GM12878 (cell line): ENCODE results near the gene MMP12. TPM values are rescaled to one million over a fixed set of nuclear protein-coding genes. Genes with fewer than 3 reads are reported as not detected.

ENCODE experiments used
- BMI1 ChIP-seq: fragments of 450-650 bp; IDR thresholded peaks from 2 replicates; pipeline ENCODE4 v1.6.1; 2016; ENCODE audit warnings: mild to moderate bottlenecking, moderate library complexity, borderline replicate concordance
- BRCA1 ChIP-seq: IDR thresholded peaks from 2 replicates; pipeline ENCODE4 v1.6.1; 2011; ENCODE audit warnings: low read depth, low read length, improper control_type of control experiment
- EGR1 ChIP-seq, 2 experiments: IDR thresholded peaks; 1 replicate in 1 of 2; 2 replicates in 1 of 2; pipeline ENCODE4 v1.6.1; 2011 to 2012; ENCODE audit warnings: low read depth in 2 of 2, low read length in 2 of 2, borderline replicate concordance in 1 of 2, mild to moderate bottlenecking in 1 of 2, moderate library complexity in 1 of 2
- ETV6 ChIP-seq, 2 experiments: fragments of 450-650 bp in 1 of 2; IDR thresholded peaks in 1 of 2; conservative IDR thresholded peaks in 1 of 2; 2 replicates each; pipeline ENCODE4 v1.6.1; 2014; ENCODE audit warnings: antibody characterized with exemption in 1 of 2, borderline replicate concordance in 1 of 2, low read depth in 1 of 2, mild to moderate bottlenecking in 1 of 2, moderate library complexity in 1 of 2
- EZH2 ChIP-seq: IDR thresholded peaks from 2 replicates; pipeline ENCODE4 v1.6.1; 2012; ENCODE audit warnings: low read depth, mild to moderate bottlenecking, control low read depth, inconsistent platforms, low read length, borderline replicate concordance; ENCODE audit not compliant: control insufficient read depth
- GATAD2B ChIP-seq: fragments of 450-650 bp; conservative IDR thresholded peaks from 2 replicates; pipeline ENCODE4 v1.6.1; 2017; ENCODE audit warnings: low read depth, mild to moderate bottlenecking, moderate library complexity
- MYB ChIP-seq: fragments of 150-350 bp; IDR thresholded peaks from 2 replicates; pipeline ENCODE4 v1.6.1; 2014; ENCODE audit warnings: mild to moderate bottlenecking, low read depth, low read length, borderline replicate concordance
- RBBP5 ChIP-seq: fragments of 200-600 bp; sonication (generic); conservative IDR thresholded peaks from 2 replicates; pipeline ENCODE4 v1.6.1; 2016
- SMAD1 ChIP-seq: fragments of 450-650 bp; IDR thresholded peaks from 2 replicates; pipeline ENCODE4 v1.6.1; 2018; ENCODE audit warnings: mild to moderate bottlenecking, low read depth; ENCODE audit not compliant: partially characterized antibody
- SP1 ChIP-seq: IDR thresholded peaks from one replicate; pipeline ENCODE4 v1.6.1; 2011; ENCODE audit warnings: low read depth, low read length
- SPI1 ChIP-seq: IDR thresholded peaks from 2 replicates; pipeline ENCODE4 v1.6.1; 2011; ENCODE audit warnings: low read depth, mild to moderate bottlenecking, low read length, moderate library complexity, borderline replicate concordance; ENCODE audit not compliant: insufficient read depth
- STAT3 ChIP-seq: IDR thresholded peaks from 2 replicates; pipeline ENCODE4 v1.6.1; 2011; ENCODE audit warnings: low read depth, low read length, improper control_type of control experiment
- TARDBP ChIP-seq: IDR thresholded peaks from 2 replicates; pipeline ENCODE4 v1.6.1; 2016; ENCODE audit warnings: borderline replicate concordance
- YBX1 ChIP-seq: fragments of 450-650 bp; IDR thresholded peaks from 2 replicates; pipeline ENCODE4 v1.6.1; 2016; ENCODE audit warnings: antibody characterized with exemption
- ZNF384 ChIP-seq: IDR thresholded peaks from 2 replicates; pipeline ENCODE4 v1.6.1; 2012; ENCODE audit warnings: low read depth, mild to moderate bottlenecking, low read length, improper control_type of control experiment, borderline replicate concordance
- polyA plus RNA-seq, 11 experiments: library from polyadenylated mRNA; depleted of rRNA in 4 of 11; unstranded in 6 of 11; stranded (reverse) in 5 of 11; fragments of >200 nt; fragmentation: Nextera tagmentation in 4 of 11; fragmentation: Illumina TruSeq in 1 of 11; extraction: Ambion mirVana in 4 of 11; extraction: Trizol in 1 of 11; gene quantifications; 1 replicate in 1 of 11; 2 replicates in 10 of 11; pipeline versions ENCODE4 v1.2.1 to v1.2.3, GENCODE V29; 2011 to 2016; ENCODE audit warnings: inconsistent platforms in 2 of 11, missing spikeins in 2 of 11, low read depth in 1 of 11
- total RNA-seq, 4 experiments: library from RNA; depleted of rRNA in 3 of 4; stranded (reverse); fragments of >200 nt in 3 of 4; fragmentation: Illumina TruSeq in 1 of 4; extraction: Trizol in 1 of 4; gene quantifications; 2 replicates each; pipeline versions ENCODE4 v1.2.1 to v1.2.3, GENCODE V29; 2013 to 2021
- TF ChIP-seq, protein P1 (sequence below): fragments of 450-650 bp; formaldehyde crosslinking; IDR thresholded peaks from 2 replicates; pipeline ENCODE4 v1.4.0; 2020; ENCODE audit warnings: mild to moderate bottlenecking, moderate library complexity
- TF ChIP-seq, protein P2 (sequence below): IDR thresholded peaks from 2 replicates; pipeline ENCODE4 v1.6.1; 2012; ENCODE audit warnings: improper control_type of control experiment, low read depth, low read length; ENCODE audit not compliant: insufficient replicate concordance
- TF ChIP-seq, protein P3 (sequence below): IDR thresholded peaks from 2 replicates; pipeline ENCODE4 v1.6.1; 2012; ENCODE audit warnings: low read depth, low read length, improper control_type of control experiment
- TF ChIP-seq, protein P4 (sequence below): IDR thresholded peaks from 2 replicates; pipeline ENCODE4 v1.6.1; 2011; ENCODE audit warnings: low read depth, mild to moderate bottlenecking, low read length, moderate library complexity, borderline replicate concordance; ENCODE audit errors: extremely low read depth

Gene MMP12
- total and polyA plus RNA-seq, 10 of the 15 experiments (the other 5 are each of a cell fraction or from before 2014, with no cell fraction given): 0.14 TPM; not detected in 9

- TF ChIP-seq BMI1: peak; percentile 56
- no peak for TF ChIP-seq EGR1 (IDR thresholded peaks at IDR 0.05; ENCODE audit: borderline replicate concordance in 1 of 2, low read depth in 2 of 2, low read length in 2 of 2)
- TF ChIP-seq SMAD1: peak; percentile 73
- TF ChIP-seq, protein P1, sequence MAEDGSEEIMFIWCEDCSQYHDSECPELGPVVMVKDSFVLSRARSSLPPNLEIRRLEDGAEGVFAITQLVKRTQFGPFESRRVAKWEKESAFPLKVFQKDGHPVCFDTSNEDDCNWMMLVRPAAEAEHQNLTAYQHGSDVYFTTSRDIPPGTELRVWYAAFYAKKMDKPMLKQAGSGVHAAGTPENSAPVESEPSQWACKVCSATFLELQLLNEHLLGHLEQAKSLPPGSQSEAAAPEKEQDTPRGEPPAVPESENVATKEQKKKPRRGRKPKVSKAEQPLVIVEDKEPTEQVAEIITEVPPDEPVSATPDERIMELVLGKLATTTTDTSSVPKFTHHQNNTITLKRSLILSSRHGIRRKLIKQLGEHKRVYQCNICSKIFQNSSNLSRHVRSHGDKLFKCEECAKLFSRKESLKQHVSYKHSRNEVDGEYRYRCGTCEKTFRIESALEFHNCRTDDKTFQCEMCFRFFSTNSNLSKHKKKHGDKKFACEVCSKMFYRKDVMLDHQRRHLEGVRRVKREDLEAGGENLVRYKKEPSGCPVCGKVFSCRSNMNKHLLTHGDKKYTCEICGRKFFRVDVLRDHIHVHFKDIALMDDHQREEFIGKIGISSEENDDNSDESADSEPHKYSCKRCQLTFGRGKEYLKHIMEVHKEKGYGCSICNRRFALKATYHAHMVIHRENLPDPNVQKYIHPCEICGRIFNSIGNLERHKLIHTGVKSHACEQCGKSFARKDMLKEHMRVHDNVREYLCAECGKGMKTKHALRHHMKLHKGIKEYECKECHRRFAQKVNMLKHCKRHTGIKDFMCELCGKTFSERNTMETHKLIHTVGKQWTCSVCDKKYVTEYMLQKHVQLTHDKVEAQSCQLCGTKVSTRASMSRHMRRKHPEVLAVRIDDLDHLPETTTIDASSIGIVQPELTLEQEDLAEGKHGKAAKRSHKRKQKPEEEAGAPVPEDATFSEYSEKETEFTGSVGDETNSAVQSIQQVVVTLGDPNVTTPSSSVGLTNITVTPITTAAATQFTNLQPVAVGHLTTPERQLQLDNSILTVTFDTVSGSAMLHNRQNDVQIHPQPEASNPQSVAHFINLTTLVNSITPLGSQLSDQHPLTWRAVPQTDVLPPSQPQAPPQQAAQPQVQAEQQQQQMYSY: no peak
- TF ChIP-seq SP1: no peak
- no peak for TF ChIP-seq YBX1
- TF ChIP-seq STAT3: no peak
- 0 out of 2 replicates have a peak, but pooled peaks have one; percentile 34 for TF ChIP-seq MYB
- TF ChIP-seq SPI1: peak; percentile 67; the same call in 1 of the 2 replicates
- peak in 1 of 2 experiments; percentile 21; a peak in 1 of 4 replicates for TF ChIP-seq ETV6 (conservative IDR thresholded peaks at IDR 0.05 in 1 of 2, IDR thresholded peaks at IDR 0.05 in 1 of 2; ENCODE audit: borderline replicate concordance in 1 of 2, low read depth in 1 of 2)
- TF ChIP-seq ZNF384: peak; percentile 89; the same call in 1 of the 2 replicates
- no peak for TF ChIP-seq TARDBP
- TF ChIP-seq, protein P2, sequence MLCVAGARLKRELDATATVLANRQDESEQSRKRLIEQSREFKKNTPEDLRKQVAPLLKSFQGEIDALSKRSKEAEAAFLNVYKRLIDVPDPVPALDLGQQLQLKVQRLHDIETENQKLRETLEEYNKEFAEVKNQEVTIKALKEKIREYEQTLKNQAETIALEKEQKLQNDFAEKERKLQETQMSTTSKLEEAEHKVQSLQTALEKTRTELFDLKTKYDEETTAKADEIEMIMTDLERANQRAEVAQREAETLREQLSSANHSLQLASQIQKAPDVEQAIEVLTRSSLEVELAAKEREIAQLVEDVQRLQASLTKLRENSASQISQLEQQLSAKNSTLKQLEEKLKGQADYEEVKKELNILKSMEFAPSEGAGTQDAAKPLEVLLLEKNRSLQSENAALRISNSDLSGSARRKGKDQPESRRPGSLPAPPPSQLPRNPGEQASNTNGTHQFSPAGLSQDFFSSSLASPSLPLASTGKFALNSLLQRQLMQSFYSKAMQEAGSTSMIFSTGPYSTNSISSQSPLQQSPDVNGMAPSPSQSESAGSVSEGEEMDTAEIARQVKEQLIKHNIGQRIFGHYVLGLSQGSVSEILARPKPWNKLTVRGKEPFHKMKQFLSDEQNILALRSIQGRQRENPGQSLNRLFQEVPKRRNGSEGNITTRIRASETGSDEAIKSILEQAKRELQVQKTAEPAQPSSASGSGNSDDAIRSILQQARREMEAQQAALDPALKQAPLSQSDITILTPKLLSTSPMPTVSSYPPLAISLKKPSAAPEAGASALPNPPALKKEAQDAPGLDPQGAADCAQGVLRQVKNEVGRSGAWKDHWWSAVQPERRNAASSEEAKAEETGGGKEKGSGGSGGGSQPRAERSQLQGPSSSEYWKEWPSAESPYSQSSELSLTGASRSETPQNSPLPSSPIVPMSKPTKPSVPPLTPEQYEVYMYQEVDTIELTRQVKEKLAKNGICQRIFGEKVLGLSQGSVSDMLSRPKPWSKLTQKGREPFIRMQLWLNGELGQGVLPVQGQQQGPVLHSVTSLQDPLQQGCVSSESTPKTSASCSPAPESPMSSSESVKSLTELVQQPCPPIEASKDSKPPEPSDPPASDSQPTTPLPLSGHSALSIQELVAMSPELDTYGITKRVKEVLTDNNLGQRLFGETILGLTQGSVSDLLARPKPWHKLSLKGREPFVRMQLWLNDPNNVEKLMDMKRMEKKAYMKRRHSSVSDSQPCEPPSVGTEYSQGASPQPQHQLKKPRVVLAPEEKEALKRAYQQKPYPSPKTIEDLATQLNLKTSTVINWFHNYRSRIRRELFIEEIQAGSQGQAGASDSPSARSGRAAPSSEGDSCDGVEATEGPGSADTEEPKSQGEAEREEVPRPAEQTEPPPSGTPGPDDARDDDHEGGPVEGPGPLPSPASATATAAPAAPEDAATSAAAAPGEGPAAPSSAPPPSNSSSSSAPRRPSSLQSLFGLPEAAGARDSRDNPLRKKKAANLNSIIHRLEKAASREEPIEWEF: no peak
- no peak for TF ChIP-seq RBBP5
- peak; percentile 66 for TF ChIP-seq GATAD2B
- TF ChIP-seq, protein P3, sequence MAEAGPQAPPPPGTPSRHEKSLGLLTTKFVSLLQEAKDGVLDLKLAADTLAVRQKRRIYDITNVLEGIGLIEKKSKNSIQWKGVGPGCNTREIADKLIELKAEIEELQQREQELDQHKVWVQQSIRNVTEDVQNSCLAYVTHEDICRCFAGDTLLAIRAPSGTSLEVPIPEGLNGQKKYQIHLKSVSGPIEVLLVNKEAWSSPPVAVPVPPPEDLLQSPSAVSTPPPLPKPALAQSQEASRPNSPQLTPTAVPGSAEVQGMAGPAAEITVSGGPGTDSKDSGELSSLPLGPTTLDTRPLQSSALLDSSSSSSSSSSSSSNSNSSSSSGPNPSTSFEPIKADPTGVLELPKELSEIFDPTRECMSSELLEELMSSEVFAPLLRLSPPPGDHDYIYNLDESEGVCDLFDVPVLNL: no peak
- TF ChIP-seq, protein P4, sequence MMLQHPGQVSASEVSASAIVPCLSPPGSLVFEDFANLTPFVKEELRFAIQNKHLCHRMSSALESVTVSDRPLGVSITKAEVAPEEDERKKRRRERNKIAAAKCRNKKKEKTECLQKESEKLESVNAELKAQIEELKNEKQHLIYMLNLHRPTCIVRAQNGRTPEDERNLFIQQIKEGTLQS: no peak
- no peak for TF ChIP-seq EZH2
- no peak for TF ChIP-seq BRCA1
These were observed 45.4 kb upstream of the MMP12 start (continued) for GRCh38 chr11:102920118-102920684.
